ENCODE measurements around the gene DNAH8.

- TF ChIP-seq POLR2AphosphoS5 (IDR thresholded peaks at IDR 0.05): no peak
- peak in 10 of 11 experiments; percentile 11 to 77 (median 66) for TF ChIP-seq CTCF (IDR thresholded peaks at IDR 0.05 in 8 of 11, conservative IDR thresholded peaks at IDR 0.05 in 3 of 11)
Observed at GRCh38 chr6:38671885-38672467, 43.1 kb upstream of the DNAH8 start.

Data from spleen (tissue), 7 donors.